Measurements from ENCODE around the gene CASP8. TPM values are rescaled to one million over a fixed set of nuclear protein-coding genes. Genes with fewer than 3 reads are reported as not detected.

Gene CASP8
- total and polyA plus RNA-seq, 2 donors: 41.1 to 49.4 TPM

DNA sequence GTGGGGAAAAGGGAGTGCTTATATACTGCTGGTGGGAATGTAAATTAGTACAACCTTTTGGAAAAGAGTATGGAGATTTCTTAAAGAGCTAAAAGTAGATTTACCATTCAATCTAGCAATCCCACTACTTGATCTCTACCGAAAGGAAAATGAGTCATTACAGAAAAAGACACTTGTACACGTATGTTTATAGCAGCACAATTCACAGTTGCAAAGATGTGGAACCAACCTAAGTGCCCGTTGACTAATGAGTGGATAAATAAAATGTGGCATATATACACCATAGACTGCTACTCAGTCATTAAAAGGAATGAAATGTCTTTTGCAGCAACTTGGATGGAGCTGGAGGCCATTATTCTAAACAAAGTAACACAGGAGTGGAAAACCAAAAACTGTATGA, 67.3 kb downstream of the CASP8 start:
- H3K27me3 ChIP-seq (ENCODE audit: control insufficient read depth in 2 of 2, insufficient read depth in 1 of 2, low read length in 1 of 2): no peaks in the 10 kb centered on the region
- no peak for DNase-seq (ENCODE audit: low read depth in 6 of 9, low spot score in 9 of 9)
- no peaks in the 10 kb centered on the region for H3K4me1 ChIP-seq (ENCODE audit: control insufficient read depth in 2 of 2, insufficient read depth in 2 of 2, low read length in 2 of 2)
- peaks cover 0 to 4% of the 10 kb centered on the region in 2 donors for H3K9me3 ChIP-seq (ENCODE audit: control insufficient read depth in 2 of 2, insufficient read depth in 1 of 2, low read length in 1 of 2)
- no peak overlapping the region for H3K27ac ChIP-seq (ENCODE audit: low read depth in 1 of 2, low read length in 1 of 2)
- no peak overlapping the region for H3K4me3 ChIP-seq (ENCODE audit: low read length in 2 of 2)
- 94% methylated on average over 3 of the region's 3 CpGs for WGBS
- H3K36me3 ChIP-seq (ENCODE audit: control insufficient read depth in 2 of 2, insufficient read depth in 2 of 2, low read length in 1 of 2): no peaks in the 10 kb centered on the region

DNA sequence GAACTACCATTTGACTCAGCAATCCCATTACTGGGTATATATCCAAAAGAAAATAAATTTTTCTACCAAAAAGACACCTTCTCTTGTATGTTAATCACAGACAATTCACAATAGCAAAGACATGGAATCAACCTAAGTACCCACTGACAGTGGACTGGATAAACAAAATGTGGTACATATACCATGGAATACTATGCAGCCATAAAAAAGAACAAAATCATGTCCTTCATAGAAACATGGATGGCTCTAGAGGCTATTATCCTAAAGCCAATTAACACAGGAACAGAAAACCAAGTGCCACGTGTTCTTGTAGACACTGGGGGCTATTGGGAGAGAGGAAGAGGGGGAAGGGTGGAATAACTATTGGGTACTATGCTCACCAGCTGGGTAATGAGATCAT, 69.1 kb downstream of the CASP8 start:
- H3K9me3 ChIP-seq (ENCODE audit: control insufficient read depth in 2 of 2, insufficient read depth in 1 of 2, low read length in 1 of 2): peaks cover 0 to 4% of the 10 kb centered on the region in 2 donors
- H3K4me3 ChIP-seq (ENCODE audit: low read length in 2 of 2): no peak overlapping the region
- DNase-seq (ENCODE audit: low read depth in 6 of 9, low spot score in 9 of 9): no peak
- no peaks in the 10 kb centered on the region for H3K36me3 ChIP-seq (ENCODE audit: control insufficient read depth in 2 of 2, insufficient read depth in 2 of 2, low read length in 1 of 2)
- no peak overlapping the region for H3K27ac ChIP-seq (ENCODE audit: low read depth in 1 of 2, low read length in 1 of 2)
- H3K4me1 ChIP-seq (ENCODE audit: control insufficient read depth in 2 of 2, insufficient read depth in 2 of 2, low read length in 2 of 2): no peaks in the 10 kb centered on the region
- no peaks in the 10 kb centered on the region for H3K27me3 ChIP-seq (ENCODE audit: control insufficient read depth in 2 of 2, insufficient read depth in 1 of 2, low read length in 1 of 2)
- 81% methylated on average over 1 of the region's 1 CpG for whole genome bisulfite sequencing

Other genes starting within 250 kb of the CASP8 start
- 8.9 TPM for gene HYCC2, start 188.9 kb upstream of the CASP8 start, total RNA-seq
- gene HYCC2, start 188.9 kb upstream of the CASP8 start, polyA plus RNA-seq: 8.5 TPM
- gene NDUFB3, start 188.5 kb upstream of the CASP8 start, total RNA-seq: 210 TPM
- gene NDUFB3, start 188.5 kb upstream of the CASP8 start, polyA plus RNA-seq: 83.0 TPM
- gene CFLAR, start 144.4 kb upstream of the CASP8 start, total RNA-seq: 58.5 TPM
- 84.5 TPM for gene CFLAR, start 144.4 kb upstream of the CASP8 start, polyA plus RNA-seq
- gene CASP10, start 77.4 kb upstream of the CASP8 start, total RNA-seq: 12.2 TPM
- 7.7 TPM for gene CASP10, start 77.4 kb upstream of the CASP8 start, polyA plus RNA-seq
- gene FLACC1, start 96.8 kb downstream of the CASP8 start, total RNA-seq: 1.7 TPM
- 1.2 TPM for gene FLACC1, start 96.8 kb downstream of the CASP8 start, polyA plus RNA-seq
- 10.1 TPM for gene TRAK2, start 190.9 kb downstream of the CASP8 start, total RNA-seq
- 13.8 TPM for gene TRAK2, start 190.9 kb downstream of the CASP8 start, polyA plus RNA-seq
- 19.5 TPM for gene STRADB, start 191.2 kb downstream of the CASP8 start, total RNA-seq
- 21.3 TPM for gene STRADB, start 191.2 kb downstream of the CASP8 start, polyA plus RNA-seq